Fibroblast of the aortic adventitia (primary cell): ENCODE results near the gene OXA1L. TPM values are rescaled to one million over a fixed set of nuclear protein-coding genes. Genes with fewer than 3 reads are reported as not detected.
A peak's percentile ranks its signal among the peaks of the same experiment; 100 is the strongest.
"Not testable (repeated sequence)": the region's sequence is repeated elsewhere in the genome, so short reads cannot be mapped to it uniquely, and the experiment has no call there.

ENCODE experiments used
- DNase-seq: peaks from one replicate; pipeline ENCODE4 v3.0.0-alpha.2; 2010; ENCODE audit warnings: low read depth
- H3K4me3 ChIP-seq: 2 replicates; pipeline ENCODE4 v1.5.1; 2011; ENCODE audit warnings: low read depth, mild to moderate bottlenecking, control low read depth, low read length, moderate library complexity
- CTCF ChIP-seq: IDR thresholded peaks from 2 replicates; pipeline ENCODE4 v1.5.1; 2011; ENCODE audit warnings: mild to moderate bottlenecking, low read length, control low read depth, inconsistent platforms; ENCODE audit not compliant: insufficient read depth
- total RNA-seq: library from RNA; depleted of rRNA; stranded (reverse); fragments of >200 nt; gene quantifications from 2 replicates; pipeline ENCODE4 v1.2.3, GENCODE V29; 2012; ENCODE audit warnings: low replicate concordance

Gene OXA1L
- total RNA-seq, 1 donor: 66.4 TPM

- no peak for DNase-seq
- H3K4me3 ChIP-seq: no peak overlapping the region
- no peak for TF ChIP-seq CTCF
Observed at GRCh38 chr14:22748631-22749068, 17.8 kb upstream of the OXA1L start.

GRCh38 chr14:22752422-22752821 is 14.1 kb upstream of the OXA1L start:
- no peak for DNase-seq
- TF ChIP-seq CTCF: no peak
- no peak overlapping the region for H3K4me3 ChIP-seq

GRCh38 chr14:22753586-22753985 is 12.9 kb upstream of the OXA1L start:
- TF ChIP-seq CTCF: no peak
- H3K4me3 ChIP-seq: no peak overlapping the region
- DNase-seq: no peak

- DNase-seq, H3K4me3 ChIP-seq: not testable (repeated sequence)
Observed at GRCh38 chr14:22757972-22758650, 8.4 kb upstream of the OXA1L start.

GRCh38 chr14:22761734-22762133 is 4.8 kb upstream of the OXA1L start:
- TF ChIP-seq CTCF: no peak
- no peak overlapping the region for H3K4me3 ChIP-seq
- DNase-seq: no peak

GRCh38 chr14:22764382-22764781 is 2.1 kb upstream of the OXA1L start:
- DNase-seq: no peak
- no peak for TF ChIP-seq CTCF
- H3K4me3 ChIP-seq: no peak overlapping the region

GRCh38 chr14:22767323-22767589 is 768 bp downstream of the OXA1L start:
- no peak for DNase-seq
- no peak for TF ChIP-seq CTCF
- peak overlapping the region; percentile 98 for H3K4me3 ChIP-seq
